ENCODE measurements around the gene FNDC3B.
"Not testable (repeated sequence)": the region's sequence is repeated elsewhere in the genome, so short reads cannot be mapped to it uniquely, and the experiment has no call there.

DNA sequence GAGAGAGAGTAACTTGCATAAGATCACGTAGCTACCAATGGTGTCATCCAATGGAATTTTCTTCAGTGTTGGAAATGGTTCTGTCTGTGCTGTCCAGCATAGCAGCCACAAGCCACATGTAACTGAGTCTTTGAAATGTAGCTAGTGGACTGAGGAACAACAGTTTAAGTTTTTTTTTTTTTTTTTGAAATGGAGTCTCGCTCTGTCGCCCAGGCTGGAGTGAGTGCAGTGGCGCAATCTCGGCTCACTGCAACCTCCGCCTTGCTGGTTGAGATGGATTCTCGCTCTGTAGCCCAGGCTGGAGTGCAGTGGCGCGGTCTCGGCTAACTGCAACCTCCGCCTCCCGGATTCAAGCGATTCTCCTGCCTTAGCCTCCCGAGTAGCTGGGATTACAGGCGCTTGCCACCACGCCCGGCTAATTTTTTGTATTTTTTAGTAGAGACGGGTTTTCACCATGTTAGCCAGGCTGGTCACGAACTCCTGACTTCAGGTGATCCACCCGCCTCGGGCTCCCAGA lies 3.3 kb downstream of the FNDC3B start:
- not testable (repeated sequence) for TF ChIP-seq CTCF, POLR2A (IDR thresholded peaks at IDR 0.05)

Data from testis (tissue), 2 donors.